HG03139 (cell line): ENCODE data around the gene GOLGA6L1.
"Not testable (repeated sequence)": the region's sequence is repeated elsewhere in the genome, so short reads cannot be mapped to it uniquely, and the experiment has no call there.

Source experiments
- ATAC-seq: cut with Tn5 transposase; IDR thresholded peaks from one replicate; pipeline ENCODE4 v1.9.1; 2021; ENCODE audit not compliant: unreplicated experiment

GOLGA6L1 gene, protein sequence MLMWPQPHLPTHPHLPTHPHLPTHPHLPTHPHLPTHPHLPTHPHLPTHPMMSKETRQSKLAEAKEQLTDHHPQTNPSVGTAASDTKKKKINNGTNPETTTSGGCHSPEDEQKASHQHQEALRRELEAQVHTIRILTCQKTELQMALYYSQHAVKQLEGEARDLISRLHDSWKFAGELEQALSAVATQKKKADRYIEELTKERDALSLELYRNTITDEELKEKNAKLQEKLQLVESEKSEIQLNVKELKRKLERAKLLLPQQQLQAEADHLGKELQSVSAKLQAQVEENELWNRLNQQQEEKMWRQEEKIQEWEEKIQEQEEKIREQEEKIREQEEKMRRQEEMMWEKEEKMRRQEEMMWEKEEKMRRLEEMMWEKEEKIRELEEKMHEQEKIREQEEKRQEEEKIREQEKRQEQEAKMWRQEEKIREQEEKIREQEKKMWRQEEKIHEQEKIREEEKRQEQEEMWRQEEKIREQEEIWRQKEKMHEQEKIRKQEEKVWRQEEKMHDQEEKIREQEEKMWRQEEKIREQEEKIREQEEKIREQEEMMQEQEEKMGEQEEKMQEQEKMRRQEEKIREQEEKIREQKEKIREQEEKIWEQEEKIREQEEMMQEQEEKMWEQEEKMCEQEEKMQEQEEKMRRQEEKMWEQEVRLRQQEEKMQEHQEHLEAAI

DNA sequence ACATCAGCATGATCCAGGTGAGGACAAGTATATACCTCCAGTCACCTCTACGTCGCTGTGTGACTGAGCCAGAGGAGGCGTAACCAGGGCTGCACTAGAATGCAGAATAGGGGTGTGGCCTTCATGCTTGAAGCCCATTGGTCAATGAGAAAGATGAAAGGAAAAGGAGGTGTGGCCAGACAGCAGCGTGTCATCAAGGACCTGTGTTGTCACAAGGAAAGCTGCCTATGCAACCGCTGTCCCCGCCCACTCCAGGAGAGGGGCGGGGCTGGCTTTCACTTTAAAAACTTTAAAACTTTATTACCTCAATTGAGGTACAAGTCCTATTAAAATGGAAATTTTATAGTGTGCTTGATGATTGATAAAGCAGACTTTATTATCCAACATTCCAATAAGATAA is at the start of gene GOLGA6L1:
Gene GOLGA6L1, minus strand, starts transcription at position 101 of the 400 bp plus-strand sequence. Its CDS starts 91 bp downstream, at position 10.
- not testable (repeated sequence) for ATAC-seq

DNA sequence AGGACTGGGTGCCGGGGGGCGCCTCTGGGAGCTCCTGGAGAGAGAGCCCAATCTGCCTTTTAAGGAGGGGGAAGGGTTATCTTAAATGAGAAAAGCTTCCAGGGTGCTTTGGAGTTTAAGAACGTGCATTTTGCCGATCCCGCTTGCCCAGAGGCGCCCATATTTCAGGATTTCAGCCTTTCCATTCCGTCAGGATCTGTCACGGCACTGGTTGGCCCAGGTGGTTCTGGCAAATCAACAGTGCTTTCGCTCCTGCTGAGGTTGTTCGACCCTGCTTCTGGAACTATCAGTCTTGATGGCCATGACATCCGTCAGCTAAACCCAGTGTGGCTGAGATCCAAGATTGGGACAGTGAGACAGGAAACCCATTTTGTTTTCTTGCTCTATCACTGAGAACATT is 44.6 kb upstream of the GOLGA6L1 start:
- not testable (repeated sequence) for ATAC-seq

DNA sequence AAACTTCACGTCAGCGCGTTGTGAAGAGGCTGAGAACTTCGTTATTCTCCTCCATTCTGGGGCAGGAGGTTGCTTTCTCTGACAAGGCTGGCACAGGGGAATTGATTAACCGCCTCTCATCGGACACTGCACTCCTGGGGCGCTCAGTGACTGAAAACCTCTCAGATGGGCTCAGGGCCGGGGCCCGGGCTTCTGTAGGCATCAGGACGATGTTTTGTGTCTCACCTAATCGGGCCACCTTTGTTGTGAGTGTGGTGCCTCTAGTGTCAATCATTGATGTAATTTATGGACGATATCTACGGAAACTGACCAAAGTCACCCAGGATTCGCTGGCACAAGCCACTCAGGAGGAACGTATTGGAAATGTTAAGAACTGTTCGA is 43.9 kb upstream of the GOLGA6L1 start:
- ATAC-seq = not testable (repeated sequence)

GRCh38 chr15:23179768-23180546 is 43.3 kb upstream of the GOLGA6L1 start:
- not testable (repeated sequence) for ATAC-seq

- not testable (repeated sequence) for ATAC-seq
Observed at GRCh38 chr15:23176683-23177082, 40.1 kb upstream of the GOLGA6L1 start.

DNA sequence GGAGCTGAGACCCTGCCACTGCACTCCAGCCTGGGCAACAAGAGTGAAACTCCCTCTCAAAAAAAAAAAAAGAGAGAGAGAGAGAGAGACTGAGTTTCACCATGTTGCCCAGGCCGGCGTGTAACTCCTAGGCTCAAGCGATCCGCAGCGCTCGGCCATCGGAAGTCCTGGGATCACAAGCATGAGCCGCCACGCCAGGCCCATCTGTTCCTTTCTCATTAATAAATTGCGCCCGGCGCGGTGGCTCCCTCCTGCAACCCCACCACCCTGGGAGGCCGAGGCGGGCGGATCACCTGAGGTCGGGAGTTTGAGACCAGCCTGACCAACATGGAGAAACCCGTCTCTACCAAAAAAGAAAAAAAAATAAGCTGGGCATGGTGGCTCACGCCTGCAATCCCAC is 39.0 kb upstream of the GOLGA6L1 start:
- not testable (repeated sequence) for ATAC-seq

DNA sequence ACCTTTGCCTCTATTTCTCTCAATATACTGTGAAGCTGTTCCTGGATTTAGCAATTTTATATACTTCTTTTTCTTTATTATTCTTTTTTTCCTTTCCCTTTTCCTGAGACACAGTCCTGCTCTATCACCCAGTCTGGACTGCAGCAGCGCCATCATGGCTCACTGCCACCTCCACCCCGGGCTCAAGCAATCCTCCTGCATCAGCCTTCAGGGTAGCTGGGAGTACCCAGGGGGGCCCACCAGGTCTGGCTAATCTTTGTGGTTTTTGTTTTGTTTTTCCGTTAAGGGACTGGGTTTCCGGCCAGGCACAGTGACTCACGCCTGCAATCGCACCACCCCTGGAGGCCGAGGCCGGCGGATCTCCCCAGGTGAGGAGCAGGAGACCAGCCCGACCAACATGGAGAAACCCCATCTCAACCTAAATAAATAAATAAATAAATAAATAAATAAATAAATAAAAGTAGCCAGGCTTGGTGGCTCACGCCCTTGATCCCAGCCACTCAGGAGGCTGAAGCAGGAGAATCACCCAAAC is 38.1 kb upstream of the GOLGA6L1 start:
- not testable (repeated sequence) for ATAC-seq

GRCh38 chr15:23132787-23133186 is 3.8 kb downstream of the GOLGA6L1 start:
- not testable (repeated sequence) for ATAC-seq

DNA sequence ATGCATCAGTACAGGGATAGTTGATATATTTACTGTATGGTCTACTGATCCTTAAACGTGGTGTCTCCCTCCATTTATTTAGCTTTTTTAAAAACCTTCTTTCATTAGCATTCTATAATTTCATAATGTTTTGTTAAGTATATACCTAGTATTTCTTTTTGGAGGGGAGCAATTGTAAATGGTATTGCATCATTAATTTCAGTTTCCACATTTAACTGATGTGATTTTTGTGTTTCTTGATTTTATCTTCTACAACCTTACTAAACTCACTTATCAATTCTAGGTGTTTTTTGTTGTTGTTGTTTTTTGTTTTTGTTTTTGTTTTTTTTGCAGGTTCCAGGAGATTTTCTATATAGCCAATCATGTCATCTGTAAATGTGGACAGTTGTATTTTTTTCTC is 18.4 kb downstream of the GOLGA6L1 start:
- no peak for ATAC-seq

DNA sequence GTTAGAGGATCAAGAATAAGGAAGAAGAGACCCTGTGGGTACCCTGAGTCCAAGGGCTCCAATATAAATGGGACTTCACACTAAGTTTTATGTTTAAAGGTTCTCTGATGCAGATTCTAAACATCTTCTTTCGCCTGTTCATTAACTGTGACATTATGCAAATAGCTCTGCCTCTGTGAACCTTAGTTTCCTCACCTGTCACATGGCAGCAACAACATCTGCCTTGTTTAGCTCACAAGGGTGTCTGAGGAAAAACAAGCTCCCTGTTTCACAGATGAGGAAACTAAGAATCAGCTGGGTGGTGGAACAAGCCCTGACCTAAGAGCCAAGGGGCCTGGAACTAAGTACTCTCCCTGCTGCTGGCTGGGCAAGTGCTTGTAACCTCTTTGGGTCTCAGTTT is 40.8 kb downstream of the GOLGA6L1 start:
- no peak for ATAC-seq

DNA sequence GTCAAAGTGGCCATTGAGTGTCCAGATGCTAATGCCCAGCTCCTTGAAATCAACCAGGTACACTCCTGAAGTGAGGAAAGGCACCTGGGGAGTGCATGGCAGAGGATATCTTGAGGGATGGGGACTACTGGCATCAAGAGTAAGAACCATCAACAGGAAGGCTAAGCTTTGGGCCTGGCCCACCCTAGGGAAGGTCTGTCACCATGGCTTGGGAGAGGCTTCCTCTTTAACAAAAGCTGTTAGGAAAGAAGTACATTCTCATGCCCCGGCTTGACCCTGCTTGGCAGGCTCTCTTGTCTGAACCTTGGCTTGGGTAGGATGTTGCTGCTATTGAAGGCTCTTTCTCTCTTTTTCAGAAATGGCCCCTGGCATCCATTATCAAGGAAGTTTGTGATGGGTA is 53.5 kb downstream of the GOLGA6L1 start:
- no peak for ATAC-seq

DNA sequence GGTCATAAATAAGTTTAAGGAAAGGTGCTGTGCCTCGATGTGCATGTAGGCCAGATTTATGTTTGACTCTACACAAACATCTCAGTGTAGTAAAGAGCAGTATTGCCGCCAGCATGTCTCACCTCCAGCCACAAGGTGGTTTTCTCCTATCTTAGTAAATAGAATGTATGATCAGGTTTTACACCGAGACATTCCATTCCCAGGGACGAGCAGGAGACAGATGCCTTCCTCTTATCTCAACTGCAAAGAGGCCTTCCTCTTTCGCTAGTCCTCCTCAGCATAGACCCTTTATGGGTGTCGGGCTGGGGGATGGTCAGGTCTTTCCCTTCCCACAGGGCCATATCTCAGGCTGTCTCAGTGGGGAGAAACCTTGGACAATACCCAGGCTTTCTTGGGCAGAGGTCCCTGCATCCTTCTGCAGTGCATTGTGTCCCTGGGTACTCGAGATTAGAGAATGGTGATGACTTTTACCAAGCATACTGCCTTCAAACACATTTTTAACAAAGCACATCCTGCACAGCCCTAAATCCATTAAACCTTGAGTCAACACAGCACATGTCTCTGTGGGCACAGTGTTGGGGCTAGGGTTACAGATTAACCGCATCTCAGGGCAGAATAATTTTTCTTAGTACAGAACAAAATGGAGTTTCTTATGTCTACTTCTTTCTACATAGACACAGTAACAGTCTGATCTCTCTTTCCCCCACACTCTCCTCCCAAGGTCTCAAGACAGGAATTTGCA is 54.5 kb downstream of the GOLGA6L1 start:
- not testable (repeated sequence) for ATAC-seq

GRCh38 chr15:23081271-23081670 is 55.4 kb downstream of the GOLGA6L1 start:
- ATAC-seq = no peak

DNA sequence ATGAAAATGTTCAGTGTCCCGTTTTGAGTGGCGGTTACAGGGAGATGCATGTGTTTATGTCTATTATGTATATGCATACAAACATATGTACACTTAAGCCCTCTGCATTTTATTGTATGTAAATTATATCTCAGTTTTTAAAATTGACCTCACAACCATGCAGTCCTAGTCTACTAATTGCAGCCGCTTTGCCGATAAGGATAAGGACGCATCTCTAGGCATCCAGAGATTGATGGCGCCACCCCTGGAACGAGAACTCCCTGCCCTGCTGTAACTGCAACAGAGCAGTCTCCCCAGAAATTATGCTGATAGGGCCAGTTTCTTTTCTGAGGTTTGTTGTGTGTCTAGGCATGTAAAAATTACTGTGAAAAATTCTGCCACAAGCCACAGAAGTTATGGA is 56.9 kb downstream of the GOLGA6L1 start:
- ATAC-seq = no peak
